HG03064 (cell line): ENCODE data around the gene PORCN.
"Not testable (repeated sequence)": the region's sequence is repeated elsewhere in the genome, so short reads cannot be mapped to it uniquely, and the experiment has no call there.

Experiments used
- ATAC-seq: cut with Tn5 transposase; IDR thresholded peaks from one replicate; pipeline ENCODE4 v1.9.1; 2021; ENCODE audit warnings: low read depth; ENCODE audit not compliant: unreplicated experiment

The PORCN gene

GRCh38 chrX:48538641-48539344 is 30.0 kb downstream of the PORCN start:
- ATAC-seq, result no peak

- peak; percentile 76 for ATAC-seq
These were observed 30.7 kb downstream of the PORCN start, which contains the start of gene TBC1D25 for GRCh38 chrX:48539345-48540027. Gene TBC1D25, plus strand, starts transcription at chrX:48539714. Its CDS starts 84 bp downstream, at chrX:48539798.

GRCh38 chrX:48540028-48540375 is 31.2 kb downstream of the PORCN start:
- ATAC-seq, result peak; percentile 35

- no peak for ATAC-seq
These were observed 31.7 kb downstream of the PORCN start for GRCh38 chrX:48540480-48540879.

GRCh38 chrX:48541140-48541814 is 32.5 kb downstream of the PORCN start:
- ATAC-seq, result no peak

DNA sequence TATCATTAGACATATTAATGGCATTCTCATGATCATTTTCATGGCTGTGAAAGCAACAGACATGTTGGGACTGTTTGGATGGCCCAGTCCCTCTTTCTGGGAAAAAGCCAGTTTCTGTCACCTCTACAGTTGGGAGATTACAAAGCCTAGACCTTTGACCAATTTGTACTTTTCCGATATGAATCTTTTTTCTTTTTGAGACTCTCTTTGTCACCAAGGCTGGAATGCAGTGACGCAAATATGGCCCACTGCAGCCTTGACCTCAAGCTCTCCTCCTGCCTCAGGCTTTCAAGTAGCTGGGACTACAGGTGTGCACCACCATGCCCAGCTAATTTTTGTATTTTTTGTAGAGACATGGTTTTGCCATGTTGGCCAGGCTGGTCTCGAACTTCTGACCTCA is 40.1 kb downstream of the PORCN start:
- ATAC-seq, result no peak

- not testable (repeated sequence) for ATAC-seq
These were observed 47.0 kb downstream of the PORCN start for GRCh38 chrX:48555731-48556325.

- ATAC-seq, result no peak
These were observed 49.5 kb downstream of the PORCN start for GRCh38 chrX:48558271-48558670.

- no peak for ATAC-seq
These were observed 50.8 kb downstream of the PORCN start for GRCh38 chrX:48559636-48560035.

DNA sequence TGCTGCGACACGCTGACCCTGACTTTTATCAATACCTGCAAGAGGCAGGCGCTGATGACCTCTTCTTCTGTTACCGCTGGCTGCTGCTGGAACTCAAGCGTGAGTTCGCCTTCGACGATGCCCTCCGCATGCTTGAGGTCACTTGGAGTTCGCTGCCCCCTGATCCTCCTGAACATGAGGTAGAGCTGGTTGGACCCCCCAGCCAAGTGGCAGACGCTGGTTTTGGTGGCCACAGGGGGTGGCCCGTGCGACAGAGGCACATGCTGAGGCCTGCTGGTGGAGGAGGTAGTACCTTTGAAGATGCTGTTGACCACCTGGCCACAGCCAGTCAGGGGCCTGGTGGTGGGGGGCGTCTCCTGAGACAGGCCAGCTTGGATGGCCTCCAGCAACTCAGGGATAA is 51.3 kb downstream of the PORCN start:
- no peak for ATAC-seq

GRCh38 chrX:48560681-48561080 is 51.9 kb downstream of the PORCN start:
- no peak for ATAC-seq

GRCh38 chrX:48569958-48570357 is 61.2 kb downstream of the PORCN start:
- no peak for ATAC-seq
